Parathyroid adenoma (tissue), 2 donors: ENCODE data around the gene GUCA2B.

Experiments used
- H2AFZ ChIP-seq: fragments of 300-600 bp; sonication (generic); one replicate; pipeline ENCODE4 v1.7.0; 2017; ENCODE audit warnings: antibody characterized with exemption, mild to moderate bottlenecking
- H3K27ac ChIP-seq: fragments of 300-600 bp; sonication (generic); one replicate; pipeline ENCODE4 v1.7.0; 2017
- H3K27me3 ChIP-seq: fragments of 300-600 bp; sonication (generic); one replicate; pipeline ENCODE4 v1.7.0; 2017; ENCODE audit warnings: low read length; ENCODE audit not compliant: control insufficient read depth, insufficient read depth
- H3K36me3 ChIP-seq: fragments of 300-600 bp; sonication (generic); one replicate; pipeline ENCODE4 v1.7.0; 2017; ENCODE audit warnings: low read length; ENCODE audit not compliant: control insufficient read depth, insufficient read depth
- H3K4me1 ChIP-seq: fragments of 300-600 bp; sonication (generic); one replicate; pipeline ENCODE4 v1.7.0; 2017; ENCODE audit warnings: control low read depth
- H3K4me2 ChIP-seq: fragments of 300-600 bp; sonication (generic); one replicate; pipeline ENCODE4 v1.7.0; 2017; ENCODE audit warnings: low read length
- H3K4me3 ChIP-seq: fragments of 300-600 bp; sonication (generic); one replicate; pipeline ENCODE4 v1.7.0; 2017; ENCODE audit warnings: low read depth, low read length
- H3K79me2 ChIP-seq: fragments of 300-600 bp; sonication (generic); one replicate; pipeline ENCODE4 v1.7.0; 2017; ENCODE audit warnings: control low read depth
- H3K9ac ChIP-seq: fragments of 300-600 bp; sonication (generic); one replicate; pipeline ENCODE4 v1.7.0; 2017; ENCODE audit warnings: mild to moderate bottlenecking
- H3K9me3 ChIP-seq: fragments of 300-600 bp; sonication (generic); one replicate; pipeline ENCODE4 v1.7.0; 2017; ENCODE audit warnings: low read length; ENCODE audit not compliant: control insufficient read depth
- TF ChIP-seq, protein P1 (sequence below): fragments of 300-600 bp; sonication (generic); IDR thresholded peaks from one replicate; pipeline ENCODE4 v1.7.0; 2017; ENCODE audit warnings: antibody characterized with exemption, mild to moderate bottlenecking
- donor health status: primary hyperparathyroidism.

GUCA2B gene

DNA sequence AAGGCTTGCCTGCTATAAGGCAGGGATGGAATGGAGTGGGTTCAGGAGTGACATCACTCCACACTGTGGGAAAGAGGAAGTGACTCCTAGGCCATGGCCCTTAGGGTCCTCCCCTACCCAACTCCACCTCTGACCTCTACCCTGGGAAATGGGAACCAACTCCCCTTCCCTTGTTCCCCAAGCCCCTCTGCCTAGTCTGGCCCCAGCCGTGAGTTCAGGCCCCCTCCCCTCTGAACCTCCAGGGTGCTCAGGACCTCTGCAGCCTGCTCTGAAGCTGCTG is 15.1 kb downstream of the GUCA2B start:
- no peak overlapping the region for H3K4me3 ChIP-seq
- no peaks in the 10 kb centered on the region for H3K9me3 ChIP-seq
- H3K4me1 ChIP-seq: peaks cover 2% of the 10 kb centered on the region
- H3K27me3 ChIP-seq: no peaks in the 10 kb centered on the region
- H3K9ac ChIP-seq: no peak overlapping the region
- H3K36me3 ChIP-seq: no peaks in the 10 kb centered on the region
- no peaks in the 10 kb centered on the region for H3K79me2 ChIP-seq
- H3K27ac ChIP-seq: no peak overlapping the region
- H3K4me2 ChIP-seq: no peak overlapping the region
- TF ChIP-seq, protein P1, sequence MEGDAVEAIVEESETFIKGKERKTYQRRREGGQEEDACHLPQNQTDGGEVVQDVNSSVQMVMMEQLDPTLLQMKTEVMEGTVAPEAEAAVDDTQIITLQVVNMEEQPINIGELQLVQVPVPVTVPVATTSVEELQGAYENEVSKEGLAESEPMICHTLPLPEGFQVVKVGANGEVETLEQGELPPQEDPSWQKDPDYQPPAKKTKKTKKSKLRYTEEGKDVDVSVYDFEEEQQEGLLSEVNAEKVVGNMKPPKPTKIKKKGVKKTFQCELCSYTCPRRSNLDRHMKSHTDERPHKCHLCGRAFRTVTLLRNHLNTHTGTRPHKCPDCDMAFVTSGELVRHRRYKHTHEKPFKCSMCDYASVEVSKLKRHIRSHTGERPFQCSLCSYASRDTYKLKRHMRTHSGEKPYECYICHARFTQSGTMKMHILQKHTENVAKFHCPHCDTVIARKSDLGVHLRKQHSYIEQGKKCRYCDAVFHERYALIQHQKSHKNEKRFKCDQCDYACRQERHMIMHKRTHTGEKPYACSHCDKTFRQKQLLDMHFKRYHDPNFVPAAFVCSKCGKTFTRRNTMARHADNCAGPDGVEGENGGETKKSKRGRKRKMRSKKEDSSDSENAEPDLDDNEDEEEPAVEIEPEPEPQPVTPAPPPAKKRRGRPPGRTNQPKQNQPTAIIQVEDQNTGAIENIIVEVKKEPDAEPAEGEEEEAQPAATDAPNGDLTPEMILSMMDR: no peak
- no peak overlapping the region for H2AFZ ChIP-seq

- Histone ChIP-seq H3K4me2 (no peak overlapping the region), H3K4me1 (peaks cover 6% of the 10 kb centered on the region), H3K36me3 (no peaks in the 10 kb centered on the region), H3K27me3 (no peaks in the 10 kb centered on the region), H3K9ac (no peak overlapping the region), H3K27ac (no peak overlapping the region), H3K4me3 (no peak overlapping the region), H3K9me3 (no peaks in the 10 kb centered on the region), H2AFZ (no peak overlapping the region), H3K79me2 (no peaks in the 10 kb centered on the region)
- TF ChIP-seq, protein P1: no peak
Observed at GRCh38 chr1:42168763-42169162, 15.6 kb downstream of the GUCA2B start.

DNA sequence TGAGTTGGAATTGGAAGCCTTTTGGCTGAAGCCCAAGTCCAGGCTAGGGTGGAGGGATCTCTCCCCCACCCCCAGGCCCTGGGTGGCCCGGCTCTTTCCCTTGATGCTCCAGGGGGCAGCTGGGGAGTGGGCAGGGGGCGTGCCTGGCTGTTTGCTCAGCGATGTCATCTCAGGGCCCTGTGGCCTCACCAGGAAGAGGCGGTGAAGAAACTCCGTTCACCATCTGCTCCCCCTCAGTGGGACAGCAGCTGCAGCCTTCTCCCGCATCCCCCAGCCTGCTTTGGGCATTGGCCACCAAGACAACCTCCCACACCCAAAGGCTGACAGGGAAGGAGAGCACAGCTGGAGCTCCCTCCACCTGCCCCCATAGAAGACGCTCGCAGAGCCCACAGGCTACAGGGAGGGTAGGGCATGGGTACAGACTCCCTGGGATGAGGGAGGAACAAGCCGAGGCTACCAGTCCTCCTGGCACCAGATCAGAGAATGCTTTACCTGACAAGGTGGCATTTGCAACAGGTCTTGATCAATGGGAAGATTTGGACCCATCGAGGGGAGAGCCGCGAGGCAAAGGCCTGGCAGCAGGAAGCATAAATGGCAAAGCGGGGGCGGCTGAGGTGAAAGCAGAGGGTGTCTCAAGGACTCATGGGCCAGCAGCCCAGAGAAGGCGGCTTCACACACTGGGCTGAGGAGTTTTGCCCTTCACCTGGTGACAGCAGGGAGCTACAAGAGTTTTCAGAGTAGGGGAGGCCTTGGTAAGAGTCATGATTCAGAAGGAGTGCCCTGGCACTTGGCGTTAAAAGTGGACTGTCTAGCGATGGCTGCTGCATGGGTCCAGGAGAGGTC is 17.8 kb downstream of the GUCA2B start:
- Histone ChIP-seq H3K4me1 (peaks cover 6% of the 10 kb centered on the region), H3K4me2 (no peak overlapping the region), H3K4me3 (no peak overlapping the region), H3K27ac (no peak overlapping the region), H3K36me3 (no peaks in the 10 kb centered on the region), H2AFZ (no peak overlapping the region), H3K79me2 (no peaks in the 10 kb centered on the region), H3K9me3 (no peaks in the 10 kb centered on the region), H3K9ac (no peak overlapping the region), H3K27me3 (no peaks in the 10 kb centered on the region)
- TF ChIP-seq, protein P1: no peak

DNA sequence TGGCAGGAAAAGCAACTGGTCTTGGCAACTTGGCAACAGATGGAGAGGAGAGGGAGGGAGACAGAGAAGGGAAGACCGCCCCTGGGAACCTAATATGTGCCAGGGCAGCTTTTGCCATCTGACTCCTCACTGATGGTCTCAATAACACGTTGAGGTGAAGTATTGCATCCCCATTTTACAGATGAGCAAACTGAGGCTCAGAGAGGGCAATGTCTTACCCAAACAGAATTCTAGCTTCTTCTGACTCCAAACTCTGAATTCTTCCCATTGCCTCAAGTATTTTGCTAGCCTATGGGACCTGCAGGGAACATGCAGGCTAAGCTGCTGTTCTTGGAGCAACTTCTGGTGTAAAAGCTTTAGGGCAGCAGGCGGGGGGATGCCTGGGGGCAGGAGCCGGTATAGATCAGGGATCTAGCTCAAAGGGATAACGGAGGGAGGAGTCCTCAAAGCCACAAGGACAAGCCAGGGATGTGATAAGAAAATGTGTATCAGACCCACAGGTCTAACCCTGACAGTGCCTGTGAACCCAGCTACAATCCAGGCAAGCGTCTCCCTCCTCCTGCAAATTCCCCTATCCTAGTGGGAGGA is 18.6 kb downstream of the GUCA2B start:
- Histone ChIP-seq H3K9me3 (no peaks in the 10 kb centered on the region), H3K9ac (no peak overlapping the region), H3K79me2 (no peaks in the 10 kb centered on the region), H3K27me3 (no peaks in the 10 kb centered on the region), H3K4me2 (no peak overlapping the region), H3K36me3 (no peaks in the 10 kb centered on the region), H3K4me1 (peaks cover 6% of the 10 kb centered on the region), H3K4me3 (no peak overlapping the region), H2AFZ (no peak overlapping the region), H3K27ac (no peak overlapping the region)
- TF ChIP-seq, protein P1: no peak
